OCI-LY1 (cell line): ENCODE results near the gene NKAP.

ENCODE experiments used
- CTCF ChIP-seq: fragments of 200-600 bp; sonication (generic), shearing (Covaris generic); IDR thresholded peaks from 2 replicates; pipeline ENCODE4 v1.5.1; 2017; ENCODE audit warnings: mild to moderate bottlenecking, antibody characterized with exemption, low read length, moderate library complexity, mixed read lengths
- EZH2 ChIP-seq: fragments of 200-600 bp; sonication (generic), shearing (Covaris generic); IDR thresholded peaks from 2 replicates; pipeline ENCODE4 v1.8.0; 2017; ENCODE audit warnings: borderline replicate concordance, mixed run types, mild to moderate bottlenecking, antibody characterized with exemption, low read length, moderate library complexity, mixed read lengths

- TF ChIP-seq CTCF (no peak), EZH2 (no peak)
Observed at GRCh38 chrX:119941336-119941735, 2.2 kb downstream of the NKAP start.
